HS-27A (cell line): ENCODE results near the gene TAC3.
"Not testable (repeated sequence)": the region's sequence is repeated elsewhere in the genome, so short reads cannot be mapped to it uniquely, and the experiment has no call there.

Source experiments
- DNase-seq: peaks from one replicate; pipeline ENCODE4 v3.0.0-alpha.2; 2012; ENCODE audit warnings: low read depth, missing footprints

The TAC3 gene

DNA sequence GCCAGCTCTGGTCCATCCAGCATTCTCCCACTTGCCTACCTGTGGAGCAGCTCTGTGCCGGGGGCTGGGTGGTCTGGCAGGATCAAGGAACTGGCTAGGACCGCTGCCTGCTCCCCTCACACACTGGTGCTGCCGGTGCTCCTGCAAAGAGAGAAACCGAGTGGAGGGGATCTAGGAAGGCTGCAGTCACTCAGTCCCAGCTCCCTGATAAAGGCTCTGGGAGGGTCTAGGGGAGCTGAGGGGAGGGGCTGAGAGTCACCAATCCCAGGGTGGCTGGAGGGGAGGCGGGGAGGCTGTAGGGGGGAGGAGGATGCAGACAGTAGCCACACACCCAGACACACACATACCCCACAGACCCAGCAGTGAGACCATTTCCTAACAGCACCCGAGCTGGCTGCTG is at the start of gene TAC3:
Gene TAC3 (minus strand): TSS at position 182 of the 400 bp plus-strand sequence. CDS start 732 bp downstream, outside the sequence.
- no peak for DNase-seq

DNA sequence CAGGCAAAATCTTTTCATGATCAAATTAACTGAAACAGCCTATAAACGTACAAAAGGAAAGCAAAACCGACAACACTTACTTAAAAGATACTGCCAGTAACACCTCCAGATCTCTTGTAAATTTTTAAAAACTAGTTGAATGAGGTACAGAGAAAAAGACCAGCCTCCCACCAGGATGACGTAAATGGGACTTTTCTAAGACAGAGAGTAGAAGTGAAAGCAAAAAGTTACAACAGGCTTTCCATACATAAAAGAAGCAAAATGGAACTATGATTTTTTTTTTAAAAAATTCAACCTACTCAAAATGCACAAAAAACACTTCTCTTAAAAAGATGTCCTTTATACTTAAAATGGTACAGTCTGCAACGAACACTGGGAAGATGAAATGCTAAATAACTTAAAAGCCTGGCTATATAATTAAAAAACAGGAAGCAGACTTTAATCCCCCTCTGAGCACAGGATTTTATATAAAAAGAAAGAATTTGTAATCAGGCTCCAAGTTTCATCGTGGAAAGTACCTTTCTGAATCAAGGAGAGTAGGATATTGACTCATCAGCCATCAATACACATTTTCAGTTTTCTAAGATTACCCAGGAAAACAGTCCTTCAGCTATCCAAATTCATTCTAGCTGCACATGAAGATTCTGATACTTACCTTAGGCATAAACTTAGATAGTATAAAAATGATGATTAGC is 47.8 kb upstream of the TAC3 start:
- no peak for DNase-seq

DNA sequence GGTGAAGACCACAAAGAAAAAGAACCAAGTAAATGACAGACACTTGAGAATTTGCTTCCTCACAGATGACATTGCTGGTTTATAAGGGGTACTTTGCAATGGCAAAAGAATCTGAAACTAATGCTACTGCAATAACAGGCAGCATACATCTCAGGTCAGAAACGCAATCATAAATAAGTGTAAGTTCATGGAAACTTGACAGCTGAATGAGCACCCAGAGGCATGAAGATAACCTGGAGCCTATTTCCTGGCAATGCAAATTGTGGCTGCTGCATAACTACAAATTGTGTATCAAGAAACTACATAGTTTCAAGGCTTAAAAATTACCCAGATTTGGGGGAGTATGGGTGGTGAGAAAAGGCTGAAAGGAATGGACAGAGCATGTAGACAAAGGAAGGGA is 42.1 kb upstream of the TAC3 start:
- DNase-seq: no peak

DNA sequence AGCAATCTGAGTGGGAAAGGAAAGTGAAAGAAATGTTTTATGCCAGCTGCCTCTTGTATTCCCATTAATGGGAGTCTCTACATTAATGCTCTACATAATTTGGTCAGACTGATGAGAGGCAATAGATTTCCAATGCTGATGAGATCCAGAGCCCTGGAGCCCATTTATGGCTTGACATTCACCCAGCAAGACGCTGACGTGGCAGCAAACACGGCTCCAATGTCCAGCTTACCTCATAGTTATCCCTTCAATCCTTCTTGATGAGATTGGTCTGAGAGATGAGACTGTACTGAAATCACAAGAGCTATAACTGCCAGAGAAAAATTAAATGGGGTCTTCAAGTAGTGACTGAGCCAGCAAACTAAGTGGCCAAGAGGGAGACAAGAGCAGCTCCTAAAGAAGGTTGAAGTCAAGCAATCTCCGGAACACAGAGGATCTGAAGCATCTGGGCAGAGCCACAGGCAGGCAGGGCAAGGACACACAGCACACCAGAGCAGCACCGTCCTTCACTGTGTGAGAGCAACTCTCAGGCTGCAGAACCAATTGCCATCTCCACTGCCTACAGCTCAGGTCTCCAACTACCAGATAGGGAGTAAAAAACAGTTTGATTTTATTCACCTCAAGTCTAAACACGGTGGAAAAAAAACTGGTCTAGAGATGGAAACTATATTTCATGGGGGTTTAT is 40.9 kb upstream of the TAC3 start:
- no peak for DNase-seq

DNA sequence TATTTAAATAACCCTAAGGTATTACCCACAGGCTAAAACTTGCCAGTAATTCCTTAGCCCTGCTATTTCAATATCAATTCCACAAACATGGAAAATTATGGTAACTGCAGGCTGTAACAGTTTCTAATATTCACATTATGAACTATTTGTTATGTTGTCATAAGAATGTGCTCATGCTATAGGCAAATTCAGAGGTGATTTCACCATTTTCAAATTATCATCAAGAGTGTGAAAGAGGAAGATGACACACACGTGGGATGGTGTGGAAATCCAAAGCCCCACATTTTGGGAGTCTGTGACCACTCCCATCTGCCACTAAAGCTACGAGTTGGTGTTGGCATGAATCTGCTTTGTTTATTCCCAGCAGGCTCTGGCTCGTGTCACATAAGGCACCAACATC is 39.5 kb upstream of the TAC3 start:
- no peak for DNase-seq

DNA sequence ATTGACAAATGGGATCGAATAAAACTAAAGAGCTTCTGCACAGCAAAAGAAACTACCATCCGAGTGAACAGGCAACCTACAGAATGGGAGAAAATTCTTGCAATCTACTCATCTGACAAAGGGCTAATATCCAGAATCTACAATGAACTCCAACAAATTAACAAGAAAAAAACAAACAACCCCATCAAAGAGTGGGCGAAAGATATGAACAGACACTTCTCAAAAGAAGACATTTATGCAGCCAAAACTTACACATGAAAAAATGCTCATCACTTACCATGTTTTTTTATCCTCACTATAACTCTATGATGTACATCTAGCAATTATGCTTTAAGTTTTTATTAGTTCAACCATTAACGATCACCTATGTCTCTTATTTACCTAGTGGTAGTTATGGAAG is 37.6 kb upstream of the TAC3 start:
- not testable (repeated sequence) for DNase-seq

DNA sequence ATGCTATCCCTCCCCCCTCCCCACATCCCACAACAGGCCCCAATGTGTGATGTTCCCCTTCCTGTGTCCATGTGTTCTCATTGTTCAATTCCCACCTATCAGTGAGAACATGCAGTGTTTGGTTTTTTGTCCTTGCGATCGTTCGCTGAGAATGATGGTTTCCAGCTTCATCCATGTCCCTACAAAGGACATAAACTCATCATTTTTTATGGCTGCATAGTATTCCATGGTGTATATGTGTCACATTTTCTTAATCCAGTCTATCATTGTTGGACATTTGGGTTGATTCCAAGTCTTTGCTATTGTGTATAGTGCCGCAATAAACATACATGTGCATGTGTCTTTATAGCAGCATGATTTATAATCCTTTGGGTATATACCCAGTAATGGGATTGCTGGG is 36.8 kb upstream of the TAC3 start:
- DNase-seq: not testable (repeated sequence)

DNA sequence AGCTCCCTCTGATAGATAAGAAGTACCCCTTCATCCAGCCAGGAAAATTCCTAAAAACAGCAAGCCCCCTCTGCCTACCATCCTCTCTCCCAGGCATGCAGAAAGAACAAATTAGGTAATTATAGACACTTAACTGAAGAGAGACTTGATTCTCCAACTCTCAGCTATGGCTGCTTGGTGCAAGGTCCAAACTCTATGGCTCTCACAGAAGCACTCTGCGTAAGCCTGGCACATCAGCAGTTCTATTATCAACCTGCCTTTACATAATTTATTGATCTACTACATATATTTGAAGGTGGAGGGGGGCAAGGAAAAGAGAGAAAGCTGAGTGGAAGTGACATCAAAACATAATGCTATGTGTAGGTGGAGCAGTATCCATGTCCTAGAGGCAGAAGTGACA is 34.7 kb upstream of the TAC3 start:
- no peak for DNase-seq

DNA sequence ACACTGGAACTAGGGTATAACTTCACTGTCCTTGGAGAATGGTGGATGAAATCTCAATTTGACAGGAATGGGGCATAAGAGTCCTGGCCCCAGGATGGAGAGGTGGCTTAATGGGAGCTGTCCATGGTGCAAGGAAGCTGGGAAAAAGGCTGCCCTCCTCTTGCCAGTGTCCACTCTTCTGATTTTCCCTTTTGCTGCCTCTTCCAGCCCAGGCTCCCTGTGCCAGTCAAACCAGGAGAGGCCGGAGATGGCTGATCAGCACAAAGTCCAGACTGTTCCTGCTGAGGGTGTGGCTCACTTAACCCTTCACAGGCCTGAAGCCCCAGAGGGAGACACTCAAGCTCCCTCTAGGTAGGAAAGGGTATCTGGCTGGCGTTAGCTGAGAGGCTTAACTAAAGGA is 33.6 kb upstream of the TAC3 start, which contains the start of gene MYO1A:
Gene MYO1A (minus strand): TSS at position 240 of the 400 bp plus-strand sequence. CDS start 1,806 bp downstream, outside the sequence.
- no peak for DNase-seq

DNA sequence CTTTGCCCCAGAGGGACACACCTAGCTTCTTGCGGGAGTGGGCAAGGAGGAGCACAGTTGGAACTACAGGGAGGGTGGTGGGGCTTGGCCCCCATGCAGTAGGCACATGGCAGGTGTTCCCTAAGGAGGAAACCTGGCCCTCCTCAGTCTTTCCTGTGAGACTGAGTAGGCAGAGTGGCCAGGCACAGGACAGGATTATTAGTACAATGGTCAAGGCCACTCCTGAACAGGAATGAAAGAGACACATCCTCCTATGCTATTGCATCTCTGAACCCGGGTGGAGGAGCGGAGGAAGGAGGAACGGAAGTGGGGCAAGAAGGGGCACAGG is 32.8 kb upstream of the TAC3 start:
- no peak for DNase-seq

DNA sequence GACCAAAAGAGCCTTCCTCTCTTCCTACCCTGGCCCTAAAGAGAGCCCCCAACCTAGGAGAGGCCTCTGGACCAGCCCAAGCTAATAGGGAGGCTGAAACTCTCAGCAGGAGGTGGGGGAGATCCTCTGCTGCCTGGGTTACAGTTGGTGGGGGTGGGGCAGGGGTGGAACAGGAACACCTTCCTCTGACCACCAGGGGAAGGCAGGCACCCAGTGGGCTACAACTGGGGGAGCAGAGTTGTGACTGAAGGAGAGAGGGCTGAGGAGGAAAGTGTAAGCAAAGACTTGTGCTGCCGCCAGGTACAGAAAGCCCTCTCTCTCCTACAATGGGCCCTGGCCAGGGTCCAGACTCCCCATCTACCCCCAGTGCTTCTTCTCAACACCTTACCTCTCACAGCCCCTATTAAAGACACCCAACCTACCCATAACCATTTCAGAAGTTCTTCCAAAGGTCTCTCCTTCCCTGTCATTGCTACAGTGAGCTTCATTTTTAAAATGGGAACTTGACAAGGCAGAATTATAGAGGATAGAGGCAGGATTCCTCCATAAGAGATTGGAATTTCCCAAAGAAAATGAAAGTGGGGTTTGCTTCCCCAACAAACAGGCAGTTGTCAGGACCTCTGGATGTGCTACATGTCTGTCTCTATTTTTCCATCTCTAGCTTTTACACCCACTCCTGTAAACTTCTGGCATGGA is 32.2 kb upstream of the TAC3 start:
- no peak for DNase-seq

DNA sequence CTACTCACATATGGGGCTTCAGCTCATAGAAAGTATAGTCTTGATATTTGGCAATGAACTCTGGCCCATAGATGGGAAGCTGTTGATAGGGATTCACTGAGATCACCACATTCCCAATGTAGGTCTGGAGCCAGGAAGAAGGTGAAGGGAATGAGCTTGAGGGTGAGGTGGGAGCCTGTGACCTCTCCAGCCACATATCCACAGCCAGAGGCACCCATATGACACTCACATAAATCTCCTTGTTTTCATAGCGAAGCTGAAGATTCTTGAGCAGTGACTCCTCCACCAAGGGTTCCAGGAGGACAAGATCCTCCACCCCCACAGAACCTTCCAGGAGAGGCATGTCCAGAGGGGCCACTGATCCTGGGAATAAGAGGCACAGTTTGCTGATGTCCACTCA is 31.7 kb upstream of the TAC3 start:
- DNase-seq: no peak

DNA sequence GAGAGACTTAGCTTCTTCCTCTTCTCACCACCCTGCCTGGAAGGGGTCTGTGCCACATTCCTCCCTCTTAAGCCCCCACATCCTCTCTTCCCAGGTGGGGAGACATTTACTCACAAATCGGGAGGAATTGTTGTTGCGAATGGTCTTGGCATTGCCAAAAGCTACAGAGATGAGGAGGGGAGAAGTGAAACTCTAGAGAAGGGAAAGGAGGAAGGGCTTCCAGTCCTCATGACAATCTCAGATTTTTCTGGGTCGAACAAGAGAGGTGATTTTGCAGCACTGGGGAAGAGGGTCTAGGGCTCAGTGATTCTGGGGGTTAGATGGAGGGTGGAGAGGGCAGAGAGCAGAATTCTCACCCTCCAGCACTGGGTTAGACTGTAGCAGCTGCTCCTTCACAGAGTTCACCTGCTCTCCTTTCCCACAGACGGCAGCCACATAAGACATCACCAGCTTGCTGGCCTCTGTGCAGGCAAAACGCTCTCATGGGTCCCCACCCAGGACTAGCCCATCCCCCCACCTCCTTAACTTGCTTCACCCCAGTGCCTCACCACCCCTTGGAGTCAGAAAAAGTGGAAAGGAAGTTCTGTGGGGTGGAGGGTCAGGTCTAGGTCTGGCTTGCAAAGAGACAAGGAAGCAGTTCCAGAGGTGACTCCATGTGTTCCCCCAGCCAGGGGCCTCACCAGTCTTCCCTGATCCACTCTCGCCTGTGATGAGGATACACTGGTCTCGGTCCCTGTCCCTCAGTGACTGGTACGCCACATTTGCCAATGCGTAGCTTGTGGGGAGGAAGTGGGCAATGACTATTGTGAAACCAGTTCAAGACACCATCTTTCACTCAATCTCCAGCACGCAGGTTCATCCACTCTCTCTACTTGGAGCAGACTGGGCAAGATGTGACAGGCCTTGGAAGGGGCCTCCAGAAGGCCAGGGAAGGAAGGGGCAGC is 30.9 kb upstream of the TAC3 start:
- DNase-seq: no peak

DNA sequence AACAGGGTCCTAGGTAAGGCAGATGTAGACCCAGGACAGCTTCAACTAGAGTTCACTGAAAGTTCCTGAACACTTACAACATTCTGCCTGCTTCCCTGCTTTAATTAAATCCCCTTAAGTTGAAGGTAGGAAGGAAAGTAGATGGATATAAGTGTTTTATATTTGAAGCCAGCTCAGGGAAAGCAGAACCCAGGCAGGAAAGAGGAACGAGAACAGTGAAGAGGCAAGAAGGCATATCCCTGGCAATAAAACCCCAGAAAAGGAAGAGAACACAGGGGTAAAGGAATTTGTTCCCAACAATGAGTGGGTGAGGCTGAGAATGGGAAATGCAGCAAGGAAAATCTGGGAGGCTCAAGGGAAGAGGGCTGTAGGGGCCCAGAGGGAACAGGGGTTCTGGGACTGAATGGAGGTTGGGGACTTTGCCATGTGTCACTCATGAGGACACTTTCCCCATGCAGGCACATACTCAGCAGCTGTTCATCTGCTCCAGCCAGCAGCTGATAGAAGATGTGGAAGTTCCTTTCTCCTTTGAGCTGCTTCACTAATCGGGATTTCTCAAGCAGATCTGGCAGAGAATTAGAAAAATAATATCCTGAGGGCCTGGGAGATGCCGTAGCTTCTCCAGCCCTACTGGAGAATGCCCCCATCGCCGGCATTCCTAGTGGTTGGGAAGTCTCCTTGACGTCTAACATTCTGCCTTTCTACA is 29.9 kb upstream of the TAC3 start:
- DNase-seq: no peak

DNA sequence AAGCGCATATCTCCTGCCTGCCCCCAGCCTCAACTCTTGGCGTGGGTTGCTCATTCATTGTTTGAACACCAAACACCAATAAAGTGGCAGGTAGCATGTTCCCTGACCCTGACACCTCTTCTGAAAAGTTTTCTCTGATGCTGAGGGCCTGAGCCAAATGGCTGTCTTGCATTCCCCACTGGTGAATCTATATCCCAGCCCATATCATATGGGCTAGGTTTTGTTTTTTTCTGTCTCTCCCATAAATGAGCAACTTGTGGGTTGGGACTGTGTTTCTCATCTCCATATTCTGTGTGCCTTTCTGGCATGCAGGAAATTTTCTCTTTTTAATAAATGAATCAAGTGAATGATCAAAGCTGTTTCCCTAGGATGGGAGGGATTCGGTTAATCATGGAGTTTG is 28.6 kb upstream of the TAC3 start:
- no peak for DNase-seq

DNA sequence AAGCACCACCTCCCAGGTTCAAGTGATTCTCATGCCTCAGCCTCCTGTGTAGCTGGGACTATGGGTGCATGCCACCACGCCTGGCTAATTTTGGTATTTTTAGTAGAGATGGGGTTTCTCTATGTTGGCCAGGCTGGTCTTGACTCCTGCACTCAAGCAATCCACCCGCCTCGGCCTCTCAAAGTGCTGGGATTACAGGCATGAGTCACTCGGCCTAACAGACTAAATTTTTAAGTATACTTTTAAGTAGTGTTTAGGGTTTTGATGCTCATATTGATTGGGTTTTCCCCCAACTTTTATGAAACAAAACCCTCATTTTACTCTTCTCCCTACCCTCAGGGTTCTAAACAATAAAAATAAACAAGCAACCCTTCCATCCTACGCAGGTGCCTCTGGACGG is 28.1 kb upstream of the TAC3 start:
- no peak for DNase-seq

DNA sequence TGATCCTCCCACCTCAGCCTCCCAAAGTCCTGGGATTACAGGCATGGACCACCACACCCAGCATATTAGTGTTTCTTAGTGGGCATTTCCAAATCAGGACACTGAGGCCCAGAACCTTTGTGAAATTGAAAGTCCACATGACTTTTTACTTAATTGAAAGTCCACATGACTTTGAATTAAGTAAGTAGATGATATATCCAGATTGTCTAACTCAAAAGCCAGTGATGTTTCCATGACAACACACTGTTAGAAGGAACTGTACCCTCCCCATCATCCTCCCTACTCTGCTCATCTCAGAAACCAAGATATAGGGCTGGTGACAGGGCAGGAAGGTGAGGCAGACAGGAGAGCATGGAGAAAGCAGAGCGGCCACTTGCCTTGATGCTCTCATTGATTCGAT is 26.4 kb upstream of the TAC3 start:
- DNase-seq: no peak

DNA sequence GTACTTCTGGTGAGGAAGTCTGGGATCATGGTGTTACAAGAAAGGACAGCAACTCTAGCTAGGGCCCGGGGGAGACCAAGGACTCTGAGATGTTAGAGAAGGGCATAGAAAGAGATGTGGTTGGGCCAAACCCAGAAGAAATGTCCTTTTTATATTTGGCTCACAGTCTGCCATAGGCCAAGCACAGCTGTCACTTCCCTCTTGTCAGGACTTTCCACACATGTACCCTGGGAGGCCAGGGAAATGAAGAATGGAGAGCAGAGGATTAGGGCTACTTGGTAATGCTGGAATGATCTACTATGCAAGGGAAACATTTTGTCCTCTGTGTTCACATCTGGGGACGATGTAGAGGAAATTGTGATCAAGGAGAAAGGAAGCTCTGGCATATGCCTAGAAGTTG is 24.4 kb upstream of the TAC3 start:
- DNase-seq: no peak

DNA sequence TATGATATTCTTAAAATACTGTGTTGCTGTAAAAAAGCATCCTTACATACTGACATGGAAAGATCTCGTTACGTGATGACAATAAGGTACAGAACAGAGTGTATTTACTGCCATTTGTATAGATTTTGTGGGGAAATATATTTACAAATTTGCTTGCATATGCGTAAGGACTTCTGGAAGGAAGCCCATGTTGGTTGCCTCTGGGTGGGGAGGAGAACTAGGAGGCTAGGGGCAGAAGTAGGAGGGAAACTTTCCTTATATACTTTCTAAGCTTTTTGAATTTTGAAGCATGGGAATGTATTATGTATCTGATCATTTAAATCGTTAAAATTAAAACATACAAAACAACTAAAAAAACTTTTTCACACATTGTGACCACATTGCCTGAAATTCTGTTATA is 23.9 kb upstream of the TAC3 start:
- DNase-seq: no peak

DNA sequence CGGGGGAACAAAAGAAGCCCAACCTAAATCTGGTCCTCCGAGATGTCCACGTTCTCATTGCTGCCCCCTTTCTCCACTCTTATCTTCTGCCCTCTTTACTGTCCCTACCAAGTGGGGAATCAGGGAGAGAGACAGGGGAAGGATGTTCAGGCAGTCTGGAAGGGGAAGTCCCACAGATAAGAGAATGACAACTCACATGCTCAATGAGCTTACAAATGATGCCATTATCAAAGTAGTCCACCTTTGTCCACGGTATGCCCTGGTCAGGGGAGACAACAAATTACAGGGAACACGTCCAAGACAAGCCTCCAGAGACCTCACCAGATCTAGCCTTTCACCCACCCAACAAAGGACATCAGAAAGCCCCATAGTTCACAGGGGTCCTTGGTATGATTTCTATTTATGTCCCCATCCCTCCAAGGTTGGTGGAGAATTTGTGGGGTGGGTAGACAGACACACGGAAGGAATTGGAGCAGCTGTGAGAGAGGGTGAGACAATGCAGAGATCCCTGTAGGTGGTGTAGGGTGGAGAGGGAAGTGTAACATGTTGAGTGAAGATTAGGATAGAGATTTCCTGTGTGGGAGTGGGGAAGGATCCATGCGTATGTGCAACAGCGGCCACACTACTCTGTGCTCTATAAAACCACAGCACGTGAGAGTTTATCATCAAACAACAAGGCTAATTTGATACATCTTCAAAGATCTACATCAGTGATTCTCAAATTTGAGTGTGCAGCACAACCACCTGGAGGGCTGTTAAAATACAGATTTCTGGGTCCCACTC is 22.9 kb upstream of the TAC3 start:
- DNase-seq: no peak

DNA sequence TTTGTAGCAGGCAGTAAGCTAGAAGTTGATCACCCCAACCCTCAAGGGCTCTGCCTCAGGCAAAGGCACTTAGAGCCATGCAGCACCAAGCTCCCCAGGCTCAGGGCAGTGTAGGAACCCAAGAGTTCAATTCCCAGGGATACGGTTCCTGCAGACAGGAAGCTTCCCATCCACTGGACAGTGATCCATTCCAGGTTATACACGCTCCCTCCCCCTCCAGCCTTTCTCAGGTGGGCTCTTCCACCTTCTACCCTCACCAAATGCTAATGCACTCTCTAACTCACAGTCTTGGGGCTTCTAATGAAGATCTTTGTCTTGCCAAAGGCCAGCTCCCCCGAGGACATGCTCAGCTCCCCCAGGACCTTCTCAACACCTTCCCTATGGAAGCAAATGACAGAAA is 20.9 kb upstream of the TAC3 start:
- DNase-seq: no peak
